Renal pelvis (tissue), 3 donors: ENCODE results near the gene ABCA2. TPM values are rescaled to one million over a fixed set of nuclear protein-coding genes. Genes with fewer than 3 reads are reported as not detected.

ENCODE experiments used
- polyA plus RNA-seq, 3 donors: library from polyadenylated mRNA; unstranded; fragments of 120-200 nt; gene quantifications; one replicate each; pipeline ENCODE4 v1.2.1, GENCODE V29; 2013; ENCODE audit not compliant: insufficient read length in 3 of 3

ABCA2 gene
- polyA plus RNA-seq, 3 donors, result 56.6 to 68.7 (median 63.6) TPM

Other genes with a start within 250 kb of the ABCA2 start
- 10 to 100 TPM; 77.3 to 83.8 (median 78.0) TPM for gene TMEM141, start 236.9 kb downstream of the ABCA2 start, polyA plus RNA-seq
- gene CCDC183, start 231.9 kb downstream of the ABCA2 start, polyA plus RNA-seq, result 1 to 10 TPM; 5.7 to 7.6 (median 7.2) TPM
- gene RABL6, start 220.3 kb downstream of the ABCA2 start, polyA plus RNA-seq, result 10 to 100 TPM; 66.7 to 81.4 (median 78.7) TPM
- gene AJM1, start 185.8 kb downstream of the ABCA2 start, polyA plus RNA-seq, result 1 to 10 TPM; 1.5 to 1.7 (median 1.6) TPM
- 100 to 1,000 TPM in 2 of 3 donors, 10 to 100 TPM in 1; 82.5 to 120 (median 115) TPM for gene PHPT1, start 178.8 kb downstream of the ABCA2 start, polyA plus RNA-seq
- 10 to 100 TPM in 1 of 3 donors, 1 to 10 TPM in 2; 9.5 to 11.6 (median 10.0) TPM for gene MAMDC4, start 175.9 kb downstream of the ABCA2 start, polyA plus RNA-seq
- gene EDF1, start 161.9 kb downstream of the ABCA2 start, polyA plus RNA-seq, result 100 to 1,000 TPM; 342 to 449 (median 388) TPM
- gene TRAF2, start 141.7 kb downstream of the ABCA2 start, polyA plus RNA-seq, result 10 to 100 TPM; 15.3 to 17.4 (median 16.4) TPM
- gene FBXW5, start 83.5 kb downstream of the ABCA2 start, polyA plus RNA-seq, result 10 to 100 TPM; 48.7 to 65.9 (median 64.8) TPM
- 1 to 10 TPM in 2 of 3 donors, under 1 TPM in 1; 0.83 to 1.3 (median 1.2) TPM for gene C8G, start 83.0 kb downstream of the ABCA2 start, polyA plus RNA-seq
- gene LCN12, start 76.0 kb downstream of the ABCA2 start, polyA plus RNA-seq, result 10 to 100 TPM; 23.7 to 39.5 (median 37.3) TPM
- gene PTGDS, start 50.7 kb downstream of the ABCA2 start, polyA plus RNA-seq, result 10 to 100 TPM; 52.6 to 87.9 (median 87.8) TPM
- gene LCNL1, start 45.2 kb downstream of the ABCA2 start, polyA plus RNA-seq, result under 1 TPM; 0.18 to 0.38 (median 0.36) TPM
- 10 to 100 TPM; 33.4 to 40.8 (median 40.4) TPM for gene PAXX, start 35.8 kb downstream of the ABCA2 start, polyA plus RNA-seq
- gene CLIC3, start 31.7 kb downstream of the ABCA2 start, polyA plus RNA-seq, result under 1 TPM; 0.29 to 0.57 (median 0.47) TPM
- gene FUT7, start 3.9 kb upstream of the ABCA2 start, polyA plus RNA-seq, result under 1 TPM in 1 of 3 donors, not detected in 2; 0.18 TPM
- 10 to 100 TPM; 28.3 to 38.5 (median 32.0) TPM for gene NPDC1, start 17.9 kb upstream of the ABCA2 start, polyA plus RNA-seq
- 1 to 10 TPM; 5.5 to 7.4 (median 7.3) TPM for gene ENTPD2, start 25.8 kb upstream of the ABCA2 start, polyA plus RNA-seq
- gene SAPCD2, start 42.3 kb upstream of the ABCA2 start, polyA plus RNA-seq, result 10 to 100 TPM in 1 of 3 donors, 1 to 10 TPM in 2; 8.0 to 10.4 (median 10.0) TPM
- gene UAP1L1, start 49.3 kb upstream of the ABCA2 start, polyA plus RNA-seq, result 1 to 10 TPM; 5.4 to 8.6 (median 6.3) TPM
- gene MAN1B1, start 58.7 kb upstream of the ABCA2 start, polyA plus RNA-seq, result 10 to 100 TPM; 56.7 to 71.5 (median 64.7) TPM
- 10 to 100 TPM; 24.0 to 29.6 (median 27.7) TPM for gene DPP7, start 86.5 kb upstream of the ABCA2 start, polyA plus RNA-seq
- under 1 TPM in 1 of 3 donors, not detected in 2; 0.36 TPM for gene GRIN1, start 110.9 kb upstream of the ABCA2 start, polyA plus RNA-seq
- under 1 TPM in 1 of 3 donors, not detected in 2; 0.34 TPM for gene LRRC26, start 141.8 kb upstream of the ABCA2 start, polyA plus RNA-seq
- not detected for gene TMEM210, start 143.8 kb upstream of the ABCA2 start, polyA plus RNA-seq
- 10 to 100 TPM; 46.2 to 55.9 (median 51.3) TPM for gene ANAPC2, start 160.3 kb upstream of the ABCA2 start, polyA plus RNA-seq
- 10 to 100 TPM; 55.4 to 69.1 (median 65.3) TPM for gene SSNA1, start 160.4 kb upstream of the ABCA2 start, polyA plus RNA-seq
- 10 to 100 TPM; 14.6 to 23.2 (median 22.0) TPM for gene TPRN, start 172.5 kb upstream of the ABCA2 start, polyA plus RNA-seq
- 10 to 100 TPM; 41.9 to 47.5 (median 44.7) TPM for gene TMEM203, start 177.4 kb upstream of the ABCA2 start, polyA plus RNA-seq
- gene NDOR1, start 177.5 kb upstream of the ABCA2 start, polyA plus RNA-seq, result 10 to 100 TPM; 13.3 to 18.9 (median 17.2) TPM
- gene RNF208, start 194.0 kb upstream of the ABCA2 start, polyA plus RNA-seq, result 10 to 100 TPM; 12.8 to 13.8 (median 13.2) TPM
- gene CYSRT1, start 196.9 kb upstream of the ABCA2 start, polyA plus RNA-seq, result 10 to 100 TPM; 10.9 to 17.0 (median 16.3) TPM
- 10 to 100 TPM; 10.1 to 15.2 (median 13.8) TPM for gene RNF224, start 199.3 kb upstream of the ABCA2 start, polyA plus RNA-seq
- 10 to 100 TPM; 10.3 to 12.1 (median 11.4) TPM for gene SLC34A3, start 202.7 kb upstream of the ABCA2 start, polyA plus RNA-seq
- 100 to 1,000 TPM; 383 to 516 (median 420) TPM for gene TUBB4B, start 213.1 kb upstream of the ABCA2 start, polyA plus RNA-seq
- gene STPG3, start 223.0 kb upstream of the ABCA2 start, polyA plus RNA-seq, result 1 to 10 TPM; 2.8 to 3.9 (median 3.9) TPM
- gene NELFB, start 227.1 kb upstream of the ABCA2 start, polyA plus RNA-seq, result 10 to 100 TPM; 57.3 to 65.4 (median 61.7) TPM
- 1 to 10 TPM; 5.8 to 8.1 (median 7.3) TPM for gene TOR4A, start 249.5 kb upstream of the ABCA2 start, polyA plus RNA-seq